ENCODE results near the gene SVIL.

- no peak for TF ChIP-seq CTCF (conservative IDR thresholded peaks at IDR 0.05 in 1 of 2, IDR thresholded peaks at IDR 0.05 in 1 of 2; ENCODE audit: low read depth in 1 of 2, low read length in 2 of 2)
- no peak for TF ChIP-seq EZH2 (IDR thresholded peaks at IDR 0.05; ENCODE audit: low read length, missing control alignments)
Measured at GRCh38 chr10:29628912-29629526, 5.8 kb downstream of the SVIL start.

Measured in fibroblast of lung (primary cell).